ENCODE results near the gene TMEM255A. TPM values are rescaled to one million over a fixed set of nuclear protein-coding genes. Genes with fewer than 3 reads are reported as not detected.
A peak's percentile ranks its signal among the peaks of the same experiment; 100 is the strongest.

TMEM255A gene
- polyA plus RNA-seq, 1 donor from 2014 or later: 7.5 TPM

DNA sequence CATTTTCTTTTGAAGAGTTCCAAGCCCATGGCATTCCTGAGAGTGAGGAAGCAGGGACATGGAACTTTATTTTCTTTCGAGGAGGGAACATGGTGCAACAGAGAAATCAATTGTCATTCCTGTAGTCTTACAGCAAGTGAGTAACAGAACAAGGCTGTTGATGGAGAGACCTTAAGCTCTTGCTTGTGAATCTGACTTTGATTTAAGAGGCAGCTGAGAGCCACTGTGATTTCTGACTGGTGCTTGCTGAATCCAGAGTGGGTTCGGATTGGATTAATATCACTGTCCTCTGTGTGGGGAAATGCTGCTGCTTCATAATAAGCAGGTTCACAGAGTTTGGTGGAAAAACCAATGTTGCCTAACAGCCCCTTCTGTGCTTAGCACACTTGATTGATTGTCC, 45.9 kb upstream of the TMEM255A start:
- Histone ChIP-seq H3K36me3 (ENCODE audit: insufficient read depth, low read length) (no peaks in the 10 kb centered on the region), H3K4me2 (ENCODE audit: low read length) (no peak overlapping the region), H2AFZ (ENCODE audit: low read depth, low read length) (no peak overlapping the region), H4K20me1 (ENCODE audit: insufficient read depth) (no peaks in the 10 kb centered on the region), H3K4me3 (ENCODE audit: low read length) (no peak overlapping the region), H3K9me2 (ENCODE audit: insufficient read depth, low read length) (no peaks in the 10 kb centered on the region), H3K79me2 (replicated peaks; ENCODE audit: insufficient read depth, low read length) (no peaks in the 10 kb centered on the region), H3K27me3 (ENCODE audit: insufficient read depth, low read depth, low read length) (no peaks in the 10 kb centered on the region), H3F3A (ENCODE audit: insufficient read depth, low read length, poor library complexity, severe bottlenecking) (no peaks in the 10 kb centered on the region), H3K9me3 (ENCODE audit: low read length) (no peaks in the 10 kb centered on the region), H3K27ac (ENCODE audit: low read length) (peak overlapping the region; percentile 28), H3K9ac (ENCODE audit: low read length) (no peak overlapping the region)
- TF ChIP-seq EZH2 (IDR thresholded peaks at IDR 0.05; ENCODE audit: borderline replicate concordance, insufficient read depth, low read length, poor library complexity, severe bottlenecking) (no peak), RAD21 (conservative IDR thresholded peaks at IDR 0.05) (no peak), POLR2AphosphoS5 (IDR thresholded peaks at IDR 0.05) (no peak), TAF1 (IDR thresholded peaks at IDR 0.05; ENCODE audit: low read depth) (no peak)
- TF ChIP-seq, protein P1, sequence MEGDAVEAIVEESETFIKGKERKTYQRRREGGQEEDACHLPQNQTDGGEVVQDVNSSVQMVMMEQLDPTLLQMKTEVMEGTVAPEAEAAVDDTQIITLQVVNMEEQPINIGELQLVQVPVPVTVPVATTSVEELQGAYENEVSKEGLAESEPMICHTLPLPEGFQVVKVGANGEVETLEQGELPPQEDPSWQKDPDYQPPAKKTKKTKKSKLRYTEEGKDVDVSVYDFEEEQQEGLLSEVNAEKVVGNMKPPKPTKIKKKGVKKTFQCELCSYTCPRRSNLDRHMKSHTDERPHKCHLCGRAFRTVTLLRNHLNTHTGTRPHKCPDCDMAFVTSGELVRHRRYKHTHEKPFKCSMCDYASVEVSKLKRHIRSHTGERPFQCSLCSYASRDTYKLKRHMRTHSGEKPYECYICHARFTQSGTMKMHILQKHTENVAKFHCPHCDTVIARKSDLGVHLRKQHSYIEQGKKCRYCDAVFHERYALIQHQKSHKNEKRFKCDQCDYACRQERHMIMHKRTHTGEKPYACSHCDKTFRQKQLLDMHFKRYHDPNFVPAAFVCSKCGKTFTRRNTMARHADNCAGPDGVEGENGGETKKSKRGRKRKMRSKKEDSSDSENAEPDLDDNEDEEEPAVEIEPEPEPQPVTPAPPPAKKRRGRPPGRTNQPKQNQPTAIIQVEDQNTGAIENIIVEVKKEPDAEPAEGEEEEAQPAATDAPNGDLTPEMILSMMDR (IDR thresholded peaks at IDR 0.05; ENCODE audit: poor library complexity, severe bottlenecking): no peak

DNA sequence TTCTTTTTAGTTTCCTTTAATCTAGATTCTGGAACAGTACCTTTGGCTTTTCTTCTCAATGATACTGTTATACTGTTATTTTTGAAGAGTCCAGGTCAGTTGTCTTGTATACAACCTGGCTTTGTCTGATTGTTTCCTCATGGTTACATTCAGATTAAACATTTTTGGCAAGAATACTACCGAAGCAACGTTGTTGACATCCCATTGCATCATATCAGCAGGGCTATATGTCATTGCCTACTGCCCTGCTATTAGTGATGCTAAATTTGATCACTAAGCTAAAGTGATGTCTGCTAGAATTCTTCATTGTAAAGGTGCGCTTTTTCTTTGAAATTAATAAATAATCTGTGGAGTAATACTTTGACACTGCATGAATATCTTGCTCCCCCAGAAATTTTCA, 44.8 kb upstream of the TMEM255A start:
- no peaks in the 10 kb centered on the region for H3K9me2 ChIP-seq (ENCODE audit: insufficient read depth, low read length)
- no peak overlapping the region for H3K4me3 ChIP-seq (ENCODE audit: low read length)
- H4K20me1 ChIP-seq (ENCODE audit: insufficient read depth): no peaks in the 10 kb centered on the region
- H3K27ac ChIP-seq (ENCODE audit: low read length): no peak overlapping the region
- H3F3A ChIP-seq (ENCODE audit: insufficient read depth, low read length, poor library complexity, severe bottlenecking): no peaks in the 10 kb centered on the region
- no peak overlapping the region for H3K9ac ChIP-seq (ENCODE audit: low read length)
- H3K79me2 ChIP-seq (replicated peaks; ENCODE audit: insufficient read depth, low read length): no peaks in the 10 kb centered on the region
- no peaks in the 10 kb centered on the region for H3K27me3 ChIP-seq (ENCODE audit: insufficient read depth, low read depth, low read length)
- TF ChIP-seq, protein P1 (IDR thresholded peaks at IDR 0.05; ENCODE audit: poor library complexity, severe bottlenecking): no peak
- TF ChIP-seq TAF1 (IDR thresholded peaks at IDR 0.05; ENCODE audit: low read depth): no peak
- no peaks in the 10 kb centered on the region for H3K9me3 ChIP-seq (ENCODE audit: low read length)
- no peak overlapping the region for H3K4me2 ChIP-seq (ENCODE audit: low read length)
- no peaks in the 10 kb centered on the region for H3K36me3 ChIP-seq (ENCODE audit: insufficient read depth, low read length)
- no peak overlapping the region for H2AFZ ChIP-seq (ENCODE audit: low read depth, low read length)

DNA sequence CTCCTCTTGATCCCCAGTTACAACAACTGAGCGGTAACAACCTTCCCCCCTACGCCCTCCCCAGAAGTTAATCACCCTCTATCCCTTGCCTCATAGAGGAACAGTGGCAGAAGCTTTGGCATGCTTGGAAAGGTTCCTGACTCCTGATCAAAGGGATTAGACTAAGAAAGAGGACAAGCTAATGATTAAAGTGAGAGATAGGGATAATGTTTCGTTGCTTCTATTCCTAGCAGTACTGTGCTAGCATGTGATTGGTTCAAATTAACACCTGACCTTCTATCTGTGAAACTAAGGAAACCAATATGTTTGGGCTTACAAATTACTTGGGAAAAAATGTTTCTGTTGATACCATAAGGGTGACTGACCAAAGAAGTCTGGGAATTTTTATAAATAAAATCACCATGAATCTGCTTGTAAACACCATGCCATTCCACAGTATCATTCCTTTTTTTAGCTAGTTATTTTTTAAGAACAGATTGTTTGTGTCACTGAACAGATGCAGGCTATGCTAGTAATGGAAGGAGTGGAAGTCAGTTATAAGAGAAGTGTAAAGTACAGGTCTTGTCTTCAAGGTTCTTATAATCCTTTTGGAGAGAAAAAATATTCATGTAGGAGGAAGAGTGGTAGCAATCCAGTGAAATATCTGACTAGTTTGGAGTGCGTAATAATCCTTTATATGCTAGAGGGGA, 39.3 kb upstream of the TMEM255A start:
- Histone ChIP-seq H3K9ac (ENCODE audit: low read length) (no peak overlapping the region), H3F3A (ENCODE audit: insufficient read depth, low read length, poor library complexity, severe bottlenecking) (no peaks in the 10 kb centered on the region), H2AFZ (ENCODE audit: low read depth, low read length) (no peak overlapping the region), H3K36me3 (ENCODE audit: insufficient read depth, low read length) (no peaks in the 10 kb centered on the region), H3K27me3 (ENCODE audit: insufficient read depth, low read depth, low read length) (no peaks in the 10 kb centered on the region), H3K4me3 (ENCODE audit: low read length) (no peak overlapping the region), H3K9me2 (ENCODE audit: insufficient read depth, low read length) (no peaks in the 10 kb centered on the region), H3K27ac (ENCODE audit: low read length) (no peak overlapping the region), H4K20me1 (ENCODE audit: insufficient read depth) (no peaks in the 10 kb centered on the region), H3K9me3 (ENCODE audit: low read length) (no peaks in the 10 kb centered on the region), H3K4me2 (ENCODE audit: low read length) (no peak overlapping the region), H3K79me2 (replicated peaks; ENCODE audit: insufficient read depth, low read length) (no peaks in the 10 kb centered on the region)
- no peak for TF ChIP-seq MXI1 (conservative IDR thresholded peaks at IDR 0.05; ENCODE audit: poor library complexity, severe bottlenecking)
- TF ChIP-seq EZH2 (IDR thresholded peaks at IDR 0.05; ENCODE audit: borderline replicate concordance, insufficient read depth, low read length, poor library complexity, severe bottlenecking): no peak
- TF ChIP-seq, protein P2, sequence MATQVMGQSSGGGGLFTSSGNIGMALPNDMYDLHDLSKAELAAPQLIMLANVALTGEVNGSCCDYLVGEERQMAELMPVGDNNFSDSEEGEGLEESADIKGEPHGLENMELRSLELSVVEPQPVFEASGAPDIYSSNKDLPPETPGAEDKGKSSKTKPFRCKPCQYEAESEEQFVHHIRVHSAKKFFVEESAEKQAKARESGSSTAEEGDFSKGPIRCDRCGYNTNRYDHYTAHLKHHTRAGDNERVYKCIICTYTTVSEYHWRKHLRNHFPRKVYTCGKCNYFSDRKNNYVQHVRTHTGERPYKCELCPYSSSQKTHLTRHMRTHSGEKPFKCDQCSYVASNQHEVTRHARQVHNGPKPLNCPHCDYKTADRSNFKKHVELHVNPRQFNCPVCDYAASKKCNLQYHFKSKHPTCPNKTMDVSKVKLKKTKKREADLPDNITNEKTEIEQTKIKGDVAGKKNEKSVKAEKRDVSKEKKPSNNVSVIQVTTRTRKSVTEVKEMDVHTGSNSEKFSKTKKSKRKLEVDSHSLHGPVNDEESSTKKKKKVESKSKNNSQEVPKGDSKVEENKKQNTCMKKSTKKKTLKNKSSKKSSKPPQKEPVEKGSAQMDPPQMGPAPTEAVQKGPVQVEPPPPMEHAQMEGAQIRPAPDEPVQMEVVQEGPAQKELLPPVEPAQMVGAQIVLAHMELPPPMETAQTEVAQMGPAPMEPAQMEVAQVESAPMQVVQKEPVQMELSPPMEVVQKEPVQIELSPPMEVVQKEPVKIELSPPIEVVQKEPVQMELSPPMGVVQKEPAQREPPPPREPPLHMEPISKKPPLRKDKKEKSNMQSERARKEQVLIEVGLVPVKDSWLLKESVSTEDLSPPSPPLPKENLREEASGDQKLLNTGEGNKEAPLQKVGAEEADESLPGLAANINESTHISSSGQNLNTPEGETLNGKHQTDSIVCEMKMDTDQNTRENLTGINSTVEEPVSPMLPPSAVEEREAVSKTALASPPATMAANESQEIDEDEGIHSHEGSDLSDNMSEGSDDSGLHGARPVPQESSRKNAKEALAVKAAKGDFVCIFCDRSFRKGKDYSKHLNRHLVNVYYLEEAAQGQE (IDR thresholded peaks at IDR 0.05; ENCODE audit: borderline replicate concordance): no peak
- TF ChIP-seq, protein P1 (IDR thresholded peaks at IDR 0.05; ENCODE audit: poor library complexity, severe bottlenecking): no peak
- TF ChIP-seq POLR2AphosphoS5 (IDR thresholded peaks at IDR 0.05): no peak
- no peak for TF ChIP-seq TAF1 (IDR thresholded peaks at IDR 0.05; ENCODE audit: low read depth)
- no peak for TF ChIP-seq RAD21 (conservative IDR thresholded peaks at IDR 0.05)
- TF ChIP-seq EP300 (conservative IDR thresholded peaks at IDR 0.05; ENCODE audit: poor library complexity, severe bottlenecking): no peak
- no peak for TF ChIP-seq SMC3 (conservative IDR thresholded peaks at IDR 0.05; ENCODE audit: poor library complexity)
